ENCODE data around the gene GLRX3. TPM values are rescaled to one million over a fixed set of nuclear protein-coding genes. Genes with fewer than 3 reads are reported as not detected.

Gene GLRX3
- total and polyA plus RNA-seq, 2 of the 13 experiments (the other 11 are each of a cell fraction or from before 2014, with no cell fraction given) = 91.4 to 135 TPM

DNA sequence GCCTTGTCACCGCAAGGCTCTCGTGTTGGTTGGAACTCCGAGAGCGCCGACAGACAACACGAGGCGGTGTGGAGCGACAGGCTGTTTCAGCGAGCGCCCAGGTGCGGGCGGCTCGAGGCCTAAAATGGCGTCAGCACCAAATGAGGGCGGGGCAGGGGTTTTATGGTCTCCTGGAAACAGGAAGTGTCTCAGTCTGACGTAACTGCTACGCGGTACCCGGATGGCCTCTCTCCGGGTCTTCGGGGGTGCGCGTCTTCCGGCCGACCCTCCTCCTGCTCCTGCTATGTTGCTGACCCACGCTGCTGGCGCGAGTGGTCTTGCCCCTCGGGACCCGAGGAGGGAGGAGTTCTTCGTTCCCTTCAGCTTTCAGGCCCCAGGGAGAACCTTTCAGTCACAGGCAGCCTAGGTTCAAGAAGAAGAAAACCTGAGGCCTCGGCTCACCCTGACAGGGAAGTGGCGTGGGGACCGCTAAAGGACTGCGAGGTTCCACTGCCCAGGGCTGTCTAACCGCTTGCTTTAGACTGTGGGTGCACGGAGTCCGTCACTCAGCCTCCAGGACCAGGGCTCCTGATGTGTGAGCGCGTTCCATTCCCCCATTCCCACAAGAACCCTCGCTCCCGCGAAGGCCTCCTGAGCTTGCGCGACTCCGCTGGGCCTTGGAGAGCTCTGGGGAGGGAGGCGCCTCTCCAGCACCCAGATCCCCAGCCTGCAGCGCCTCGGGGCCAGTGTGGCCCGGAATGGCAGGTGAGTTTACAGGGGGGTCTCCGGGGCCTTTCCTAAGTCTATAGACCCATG lies 77.3 kb downstream of the GLRX3 start (continued):
- TF ChIP-seq, protein P1, sequence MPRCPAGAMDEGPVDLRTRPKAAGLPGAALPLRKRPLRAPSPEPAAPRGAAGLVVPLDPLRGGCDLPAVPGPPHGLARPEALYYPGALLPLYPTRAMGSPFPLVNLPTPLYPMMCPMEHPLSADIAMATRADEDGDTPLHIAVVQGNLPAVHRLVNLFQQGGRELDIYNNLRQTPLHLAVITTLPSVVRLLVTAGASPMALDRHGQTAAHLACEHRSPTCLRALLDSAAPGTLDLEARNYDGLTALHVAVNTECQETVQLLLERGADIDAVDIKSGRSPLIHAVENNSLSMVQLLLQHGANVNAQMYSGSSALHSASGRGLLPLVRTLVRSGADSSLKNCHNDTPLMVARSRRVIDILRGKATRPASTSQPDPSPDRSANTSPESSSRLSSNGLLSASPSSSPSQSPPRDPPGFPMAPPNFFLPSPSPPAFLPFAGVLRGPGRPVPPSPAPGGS (CRISPR knock-in tag; IDR thresholded peaks at IDR 0.05) = no peak
- no peak for TF ChIP-seq ZFP36 (IDR thresholded peaks at IDR 0.05; ENCODE audit: borderline replicate concordance, low read depth, low read length, partially characterized antibody)
- TF ChIP-seq, protein P2, sequence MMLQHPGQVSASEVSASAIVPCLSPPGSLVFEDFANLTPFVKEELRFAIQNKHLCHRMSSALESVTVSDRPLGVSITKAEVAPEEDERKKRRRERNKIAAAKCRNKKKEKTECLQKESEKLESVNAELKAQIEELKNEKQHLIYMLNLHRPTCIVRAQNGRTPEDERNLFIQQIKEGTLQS (CRISPR knock-in tag; IDR thresholded peaks at IDR 0.05) = no peak
- no peak for TF ChIP-seq SP1 (IDR thresholded peaks at IDR 0.05)
- no peak for TF ChIP-seq SP1 (CRISPR knock-in tag; IDR thresholded peaks at IDR 0.05)
- TF ChIP-seq, protein P3, sequence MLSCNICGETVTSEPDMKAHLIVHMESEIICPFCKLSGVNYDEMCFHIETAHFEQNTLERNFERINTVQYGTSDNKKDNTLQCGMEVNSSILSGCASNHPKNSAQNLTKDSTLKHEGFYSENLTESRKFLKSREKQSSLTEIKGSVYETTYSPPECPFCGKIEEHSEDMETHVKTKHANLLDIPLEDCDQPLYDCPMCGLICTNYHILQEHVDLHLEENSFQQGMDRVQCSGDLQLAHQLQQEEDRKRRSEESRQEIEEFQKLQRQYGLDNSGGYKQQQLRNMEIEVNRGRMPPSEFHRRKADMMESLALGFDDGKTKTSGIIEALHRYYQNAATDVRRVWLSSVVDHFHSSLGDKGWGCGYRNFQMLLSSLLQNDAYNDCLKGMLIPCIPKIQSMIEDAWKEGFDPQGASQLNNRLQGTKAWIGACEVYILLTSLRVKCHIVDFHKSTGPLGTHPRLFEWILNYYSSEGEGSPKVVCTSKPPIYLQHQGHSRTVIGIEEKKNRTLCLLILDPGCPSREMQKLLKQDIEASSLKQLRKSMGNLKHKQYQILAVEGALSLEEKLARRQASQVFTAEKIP (CRISPR knock-in tag; IDR thresholded peaks at IDR 0.05; ENCODE audit: borderline replicate concordance) = no peak

DNA sequence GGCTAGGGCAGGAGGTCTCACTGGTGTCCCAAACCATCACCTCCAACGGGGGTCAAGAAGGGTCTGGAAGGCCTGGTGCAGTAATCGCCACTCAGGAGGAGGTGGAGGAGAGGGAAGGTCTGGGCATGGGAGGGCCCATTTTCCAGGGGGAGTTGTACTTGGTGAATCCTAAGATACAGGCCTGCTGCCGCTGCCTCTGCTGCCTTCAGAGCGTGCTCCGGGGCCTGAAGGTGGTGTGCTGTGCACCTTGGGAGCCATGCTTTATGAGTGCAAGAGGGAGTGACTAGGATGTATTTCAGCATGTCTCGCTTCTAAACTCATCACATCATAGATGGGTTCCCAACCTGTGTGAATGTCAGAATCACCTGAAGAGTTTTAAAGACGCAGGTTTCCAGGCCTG lies 78.2 kb downstream of the GLRX3 start:
- Histone ChIP-seq H3K4me3 (replicated peaks in 1 of 3; ENCODE audit: insufficient read depth in 1 of 3, low read depth in 2 of 3, low read length in 3 of 3) (no peak overlapping the region), H2AFZ (ENCODE audit: low read length) (no peak overlapping the region), H3K79me2 (ENCODE audit: insufficient read depth, low read length) (no peaks in the 10 kb centered on the region), H4K20me1 (ENCODE audit: insufficient read depth, low read length) (no peaks in the 10 kb centered on the region), H3K36me3 (replicated peaks in 1 of 2; ENCODE audit: control insufficient read depth in 1 of 2, insufficient read depth in 2 of 2, low read length in 2 of 2) (no peaks in the 10 kb centered on the region), H3K4me2 (ENCODE audit: low read depth, low read length) (no peak overlapping the region), H3K9me3 (ENCODE audit: low read length) (no peaks in the 10 kb centered on the region), H3K27ac (ENCODE audit: extremely low read length, insufficient read depth, low read length) (no peak overlapping the region), H3K9ac (ENCODE audit: insufficient read depth, low read depth, low read length) (no peak overlapping the region), H3K4me1 (ENCODE audit: insufficient read depth, low read length) (no peaks in the 10 kb centered on the region), H3K27me3 (ENCODE audit: control insufficient read depth in 1 of 2, insufficient read depth in 2 of 2, low read length in 2 of 2) (no peaks in the 10 kb centered on the region; a peak in 1 of 5 replicates)
- intact Hi-C loops (cut with micrococcal nuclease; ENCODE audit: unreplicated experiment) = no loop called here
- ATAC-seq = no peak
- ChIA-PET POLR2A (no interaction called here), CTCF (ENCODE audit: low intra/inter-chr PET ratio, low total read pairs) (no interaction called here)
- in situ Hi-C loops (cut with HindIII; ENCODE audit: extremely low pct_ligation_motif_present, low pct_unique_long_range_greater_than_20kb) = no loop called here
- BruUV-seq (replicated peaks) = no TSS peak
- WGBS (ENCODE audit: low lambda C conversion rate) = 62% methylated on average over 3 of the region's 7 CpGs
- no peak for FAIRE-seq
- DNase-seq (ENCODE audit: low spot score) = no peak
- no peak for TF ChIP-seq ZNF558 (CRISPR knock-in tag; IDR thresholded peaks at IDR 0.05; ENCODE audit: borderline replicate concordance)
- TF ChIP-seq, protein P4, sequence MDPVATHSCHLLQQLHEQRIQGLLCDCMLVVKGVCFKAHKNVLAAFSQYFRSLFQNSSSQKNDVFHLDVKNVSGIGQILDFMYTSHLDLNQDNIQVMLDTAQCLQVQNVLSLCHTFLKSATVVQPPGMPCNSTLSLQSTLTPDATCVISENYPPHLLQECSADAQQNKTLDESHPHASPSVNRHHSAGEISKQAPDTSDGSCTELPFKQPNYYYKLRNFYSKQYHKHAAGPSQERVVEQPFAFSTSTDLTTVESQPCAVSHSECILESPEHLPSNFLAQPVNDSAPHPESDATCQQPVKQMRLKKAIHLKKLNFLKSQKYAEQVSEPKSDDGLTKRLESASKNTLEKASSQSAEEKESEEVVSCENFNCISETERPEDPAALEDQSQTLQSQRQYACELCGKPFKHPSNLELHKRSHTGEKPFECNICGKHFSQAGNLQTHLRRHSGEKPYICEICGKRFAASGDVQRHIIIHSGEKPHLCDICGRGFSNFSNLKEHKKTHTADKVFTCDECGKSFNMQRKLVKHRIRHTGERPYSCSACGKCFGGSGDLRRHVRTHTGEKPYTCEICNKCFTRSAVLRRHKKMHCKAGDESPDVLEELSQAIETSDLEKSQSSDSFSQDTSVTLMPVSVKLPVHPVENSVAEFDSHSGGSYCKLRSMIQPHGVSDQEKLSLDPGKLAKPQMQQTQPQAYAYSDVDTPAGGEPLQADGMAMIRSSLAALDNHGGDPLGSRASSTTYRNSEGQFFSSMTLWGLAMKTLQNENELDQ (CRISPR knock-in tag; IDR thresholded peaks at IDR 0.05; ENCODE audit: borderline replicate concordance) = no peak

Data from HepG2 (cell line).